Smooth muscle cell (in vitro differentiated cells): ENCODE measurements around the gene PAX8. TPM values are rescaled to one million over a fixed set of nuclear protein-coding genes. Genes with fewer than 3 reads are reported as not detected.

Experiments
- DNase-seq: peaks from one replicate; lab custom pipeline; 2025; ENCODE audit not compliant: unreplicated experiment; lab: John Stamatoyannopoulos, UW
- H2AFZ ChIP-seq: fragments of 200-600 bp; sonication (generic); 2 replicates; pipeline ENCODE4 v1.6.0; 2016; ENCODE audit warnings: antibody characterized with exemption, low read depth, mild to moderate bottlenecking
- H3F3A ChIP-seq: fragments of 200-600 bp; sonication (generic); 2 replicates; pipeline ENCODE4 v1.6.0; 2017; ENCODE audit warnings: antibody characterized with exemption, low read depth
- H3K27ac ChIP-seq: fragments of 200-600 bp; sonication (generic); 2 replicates; pipeline ENCODE4 v1.5.1; 2016; ENCODE audit warnings: low read depth, mild to moderate bottlenecking
- H3K27me3 ChIP-seq: fragments of 200-600 bp; sonication (generic); 2 replicates; pipeline ENCODE4 v1.6.1; 2016; ENCODE audit warnings: low read depth, mild to moderate bottlenecking
- H3K36me3 ChIP-seq: fragments of 200-600 bp; sonication (generic); 2 replicates; pipeline ENCODE4 v1.5.1; 2016; ENCODE audit warnings: low read depth
- H3K4me1 ChIP-seq: fragments of 200-600 bp; sonication (generic); 2 replicates; pipeline ENCODE4 v1.5.1; 2016; ENCODE audit warnings: low read depth
- H3K4me2 ChIP-seq: fragments of 200-600 bp; sonication (generic); 2 replicates; pipeline ENCODE4 v1.6.0; 2016; ENCODE audit warnings: mild to moderate bottlenecking
- H3K4me3 ChIP-seq: fragments of 200-600 bp; sonication (generic); 2 replicates; pipeline ENCODE4 v1.5.1; 2016; ENCODE audit warnings: mild to moderate bottlenecking
- H3K79me2 ChIP-seq: fragments of 200-600 bp; sonication (generic); 2 replicates; pipeline ENCODE4 v1.6.0; 2016; ENCODE audit warnings: low read depth, mild to moderate bottlenecking
- H3K9ac ChIP-seq: fragments of 200-600 bp; sonication (generic); 2 replicates; pipeline ENCODE4 v1.6.0; 2016; ENCODE audit warnings: low read depth
- H3K9me3 ChIP-seq: fragments of 200-600 bp; sonication (generic); replicated peaks from 2 replicates; pipeline ENCODE4 v1.5.1; 2016; ENCODE audit warnings: low read depth
- H4K20me1 ChIP-seq: fragments of 200-600 bp; sonication (generic); 2 replicates; pipeline ENCODE4 v1.6.0; 2016; ENCODE audit warnings: low read depth
- CTCF ChIP-seq: fragments of 200-600 bp; sonication (generic); IDR thresholded peaks from 2 replicates; pipeline ENCODE4 v1.5.1; 2017; ENCODE audit warnings: borderline replicate concordance, mild to moderate bottlenecking, antibody characterized with exemption; ENCODE audit not compliant: insufficient read depth, poor library complexity, severe bottlenecking
- WGBS: methylation state at CpG from one replicate; pipeline ENCODE4 v1.1.7; 2016; ENCODE audit warnings: low lambda C conversion rate; 5-methylcytosine and 5-hydroxymethylcytosine counted together
- polyA plus RNA-seq: library from polyadenylated mRNA; unstranded; fragments of >200 nt; fragmentation: Nextera tagmentation; extraction: Ambion mirVana; gene quantifications from 2 replicates; pipeline ENCODE4 v1.2.1, GENCODE V29; 2016
- total RNA-seq: library from RNA; depleted of rRNA; stranded (reverse); fragments of >200 nt; gene quantifications from 2 replicates; pipeline ENCODE4 v1.2.3, GENCODE V29; 2014

Gene PAX8
- total and polyA plus RNA-seq, 2 experiments from 2014 or later: not detected

DNA sequence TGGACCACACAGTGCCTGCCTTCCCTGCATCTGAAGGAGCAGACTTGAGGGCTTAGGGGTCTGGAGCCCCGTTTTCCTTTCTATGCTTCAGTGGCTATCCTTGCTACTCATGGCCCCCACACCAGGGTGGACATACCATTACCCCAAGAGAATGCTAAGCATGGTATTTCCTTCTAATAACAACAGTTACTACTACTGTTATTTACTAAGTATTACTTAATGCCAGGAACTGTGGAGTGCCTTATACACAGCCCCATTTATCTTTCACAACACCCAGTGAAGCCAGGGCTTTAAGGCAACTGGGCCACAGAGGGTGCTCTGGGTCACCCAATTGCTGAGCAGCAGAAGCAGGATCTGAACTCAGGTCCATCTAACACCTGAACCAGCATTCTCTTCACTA is 5.8 kb upstream of the PAX8 start:
- no peak for DNase-seq
- H3F3A ChIP-seq: peaks cover 3% of the 10 kb centered on the region
- H3K79me2 ChIP-seq: no peaks in the 10 kb centered on the region
- TF ChIP-seq CTCF: no peak
- no peak overlapping the region for H2AFZ ChIP-seq
- H3K27me3 ChIP-seq: peaks cover 16% of the 10 kb centered on the region
- peak overlapping the region; percentile 71 for H3K4me2 ChIP-seq
- H3K4me3 ChIP-seq: no peak overlapping the region
- H3K9ac ChIP-seq: peak overlapping the region; percentile 78
- no peaks in the 10 kb centered on the region for H3K9me3 ChIP-seq
- H4K20me1 ChIP-seq: no peaks in the 10 kb centered on the region
- WGBS: 93% methylated on average over 1 of the region's 1 CpG
- no peaks in the 10 kb centered on the region for H3K36me3 ChIP-seq
- peaks cover 9% of the 10 kb centered on the region for H3K4me1 ChIP-seq
- peak overlapping the region; percentile 94 for H3K27ac ChIP-seq

DNA sequence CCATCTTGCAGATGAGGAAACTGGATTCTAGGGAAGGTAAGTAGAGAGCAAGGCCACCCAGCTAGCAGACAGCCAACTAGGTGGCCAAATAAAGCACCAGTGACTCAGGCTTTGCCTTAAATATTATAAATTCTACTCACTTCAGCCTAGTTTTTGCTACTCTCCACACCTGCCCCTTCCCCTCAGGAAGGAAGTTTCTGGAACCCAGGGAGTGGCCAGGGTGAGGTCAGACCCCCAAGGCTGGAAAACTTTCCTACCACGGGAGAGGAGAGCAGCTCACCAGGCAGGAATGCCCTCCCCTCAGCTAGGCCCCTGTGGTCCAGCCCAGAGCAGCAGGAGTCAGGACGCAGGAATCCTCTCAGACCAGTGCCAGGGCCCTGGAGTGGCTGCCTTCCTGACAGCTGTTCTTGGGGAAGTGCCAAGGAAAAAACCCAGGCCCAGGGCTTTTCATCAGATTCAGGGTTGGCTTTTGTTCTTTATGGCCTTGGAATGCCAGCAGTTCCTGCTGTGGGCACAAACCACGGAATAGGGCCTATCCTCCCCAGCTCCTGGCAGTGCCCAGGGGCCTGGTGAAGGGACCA is 5.1 kb upstream of the PAX8 start:
- Histone ChIP-seq H3K9ac (peak overlapping the region; percentile 78), H3F3A (peaks cover 3% of the 10 kb centered on the region), H3K79me2 (no peaks in the 10 kb centered on the region), H3K4me3 (no peak overlapping the region), H2AFZ (no peak overlapping the region), H3K27ac (peak overlapping the region; percentile 94), H3K27me3 (peaks cover 23% of the 10 kb centered on the region), H3K4me2 (peak overlapping the region; percentile 71), H3K4me1 (peaks cover 10% of the 10 kb centered on the region), H4K20me1 (no peaks in the 10 kb centered on the region), H3K36me3 (no peaks in the 10 kb centered on the region), H3K9me3 (no peaks in the 10 kb centered on the region)
- TF ChIP-seq CTCF: no peak
- DNase-seq: peak; percentile 47
- WGBS: 8% methylated on average over 3 of the region's 3 CpGs

GRCh38 chr2:113282747-113283533 is 4.2 kb upstream of the PAX8 start:
- H3K27ac ChIP-seq: peak overlapping the region; percentile 94
- H3K36me3 ChIP-seq: no peaks in the 10 kb centered on the region
- no peak overlapping the region for H3K9ac ChIP-seq
- WGBS: 81% methylated on average over 12 of the region's 12 CpGs
- no peak for DNase-seq
- peaks cover 31% of the 10 kb centered on the region for H3K27me3 ChIP-seq
- H3K4me3 ChIP-seq: no peak overlapping the region
- no peaks in the 10 kb centered on the region for H4K20me1 ChIP-seq
- H3K9me3 ChIP-seq: no peaks in the 10 kb centered on the region
- no peaks in the 10 kb centered on the region for H3K79me2 ChIP-seq
- peak overlapping the region; percentile 52 for H3K4me2 ChIP-seq
- TF ChIP-seq CTCF: peak; percentile 4
- H3F3A ChIP-seq: peaks cover 3% of the 10 kb centered on the region
- H2AFZ ChIP-seq: no peak overlapping the region
- H3K4me1 ChIP-seq: peaks cover 16% of the 10 kb centered on the region
